Ishikawa (cell line): ENCODE measurements around the gene P3H1.

Experiments
- EP300 ChIP-seq: IDR thresholded peaks from 2 replicates; pipeline ENCODE4 v1.6.1; 2012; ENCODE audit warnings: borderline replicate concordance
- FOXM1 ChIP-seq: IDR thresholded peaks from 2 replicates; pipeline ENCODE4 v1.6.1; 2012; ENCODE audit warnings: low read depth, borderline replicate concordance
- NFIC ChIP-seq: IDR thresholded peaks from 2 replicates; pipeline ENCODE4 v1.6.1; 2012
- RAD21 ChIP-seq: IDR thresholded peaks from 2 replicates; pipeline ENCODE4 v1.6.1; 2012; ENCODE audit warnings: low read depth
- TAF1 ChIP-seq: IDR thresholded peaks from 2 replicates; pipeline ENCODE4 v1.6.1; 2012; ENCODE audit warnings: low read depth, mild to moderate bottlenecking
- TCF12 ChIP-seq: IDR thresholded peaks from 2 replicates; pipeline ENCODE4 v1.6.1; 2012; ENCODE audit warnings: low read depth
- TEAD4 ChIP-seq: IDR thresholded peaks from 2 replicates; pipeline ENCODE4 v1.6.1; 2012
- YY1 ChIP-seq: IDR thresholded peaks from 2 replicates; pipeline ENCODE4 v1.6.1; 2012; ENCODE audit warnings: low read depth
- TF ChIP-seq, protein P1 (sequence below): IDR thresholded peaks from 2 replicates; pipeline ENCODE4 v1.6.1; 2012; ENCODE audit warnings: low read depth, mild to moderate bottlenecking
- TF ChIP-seq, protein P2 (sequence below): IDR thresholded peaks from 2 replicates; pipeline ENCODE4 v1.6.1; 2012

DNA sequence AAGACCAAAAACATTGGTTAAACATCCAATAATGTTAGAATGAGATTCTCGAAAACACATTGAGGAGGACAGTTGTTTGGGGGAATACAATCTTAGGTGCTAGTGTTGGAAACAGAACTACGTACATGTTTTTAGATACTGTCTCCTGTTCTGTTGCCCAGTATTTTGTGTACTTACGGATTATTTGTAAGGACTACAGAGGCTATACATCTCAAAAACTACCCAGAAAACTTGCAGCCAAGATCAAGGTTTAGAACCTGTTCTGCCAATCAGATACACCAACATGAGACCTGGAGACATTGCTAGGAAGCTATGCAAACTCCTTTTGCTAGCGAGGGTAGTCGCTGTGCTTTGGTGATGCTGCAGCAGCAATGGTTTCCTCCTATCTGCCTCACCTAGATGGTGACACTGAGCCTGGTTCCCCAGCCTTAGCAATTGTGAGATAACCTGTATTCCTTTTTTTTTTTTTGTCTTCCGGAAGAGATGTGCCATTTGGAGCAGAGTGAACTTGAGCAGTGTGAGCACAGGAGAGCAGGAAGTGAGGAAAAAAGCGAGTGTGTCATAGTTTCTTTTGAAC, 62.9 kb downstream of the P3H1 start:
- TF ChIP-seq TAF1 = no peak
- TF ChIP-seq, protein P1, sequence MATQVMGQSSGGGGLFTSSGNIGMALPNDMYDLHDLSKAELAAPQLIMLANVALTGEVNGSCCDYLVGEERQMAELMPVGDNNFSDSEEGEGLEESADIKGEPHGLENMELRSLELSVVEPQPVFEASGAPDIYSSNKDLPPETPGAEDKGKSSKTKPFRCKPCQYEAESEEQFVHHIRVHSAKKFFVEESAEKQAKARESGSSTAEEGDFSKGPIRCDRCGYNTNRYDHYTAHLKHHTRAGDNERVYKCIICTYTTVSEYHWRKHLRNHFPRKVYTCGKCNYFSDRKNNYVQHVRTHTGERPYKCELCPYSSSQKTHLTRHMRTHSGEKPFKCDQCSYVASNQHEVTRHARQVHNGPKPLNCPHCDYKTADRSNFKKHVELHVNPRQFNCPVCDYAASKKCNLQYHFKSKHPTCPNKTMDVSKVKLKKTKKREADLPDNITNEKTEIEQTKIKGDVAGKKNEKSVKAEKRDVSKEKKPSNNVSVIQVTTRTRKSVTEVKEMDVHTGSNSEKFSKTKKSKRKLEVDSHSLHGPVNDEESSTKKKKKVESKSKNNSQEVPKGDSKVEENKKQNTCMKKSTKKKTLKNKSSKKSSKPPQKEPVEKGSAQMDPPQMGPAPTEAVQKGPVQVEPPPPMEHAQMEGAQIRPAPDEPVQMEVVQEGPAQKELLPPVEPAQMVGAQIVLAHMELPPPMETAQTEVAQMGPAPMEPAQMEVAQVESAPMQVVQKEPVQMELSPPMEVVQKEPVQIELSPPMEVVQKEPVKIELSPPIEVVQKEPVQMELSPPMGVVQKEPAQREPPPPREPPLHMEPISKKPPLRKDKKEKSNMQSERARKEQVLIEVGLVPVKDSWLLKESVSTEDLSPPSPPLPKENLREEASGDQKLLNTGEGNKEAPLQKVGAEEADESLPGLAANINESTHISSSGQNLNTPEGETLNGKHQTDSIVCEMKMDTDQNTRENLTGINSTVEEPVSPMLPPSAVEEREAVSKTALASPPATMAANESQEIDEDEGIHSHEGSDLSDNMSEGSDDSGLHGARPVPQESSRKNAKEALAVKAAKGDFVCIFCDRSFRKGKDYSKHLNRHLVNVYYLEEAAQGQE = no peak
- no peak for TF ChIP-seq NFIC
- TF ChIP-seq EP300 = no peak
- no peak for TF ChIP-seq YY1
- no peak for TF ChIP-seq FOXM1
- TF ChIP-seq TEAD4 = no peak
- TF ChIP-seq, protein P2, sequence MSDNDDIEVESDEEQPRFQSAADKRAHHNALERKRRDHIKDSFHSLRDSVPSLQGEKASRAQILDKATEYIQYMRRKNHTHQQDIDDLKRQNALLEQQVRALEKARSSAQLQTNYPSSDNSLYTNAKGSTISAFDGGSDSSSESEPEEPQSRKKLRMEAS = no peak
- no peak for TF ChIP-seq RAD21
- no peak for TF ChIP-seq TCF12
